Fibroblast of villous mesenchyme (primary cell): ENCODE results near the gene LRTM1. TPM values are rescaled to one million over a fixed set of nuclear protein-coding genes. Genes with fewer than 3 reads are reported as not detected.

Experiments
- DNase-seq: peaks from one replicate; pipeline ENCODE4 v3.0.0-alpha.2; 2010; ENCODE audit warnings: low read depth
- H3K4me3 ChIP-seq: 2 replicates; pipeline ENCODE4 v1.5.1; 2011; ENCODE audit warnings: low read depth, mild to moderate bottlenecking, low read length
- total RNA-seq: library from RNA; depleted of rRNA; stranded (reverse); fragments of >200 nt; gene quantifications from 2 replicates; pipeline ENCODE4 v1.2.3, GENCODE V29; 2012
- TF ChIP-seq, protein P1 (sequence below): IDR thresholded peaks from 2 replicates; pipeline ENCODE4 v1.5.1; 2012; ENCODE audit warnings: low read depth, mild to moderate bottlenecking, low read length; ENCODE audit not compliant: insufficient read depth

The LRTM1 gene
- total RNA-seq, result not detected in 2 replicates

DNA sequence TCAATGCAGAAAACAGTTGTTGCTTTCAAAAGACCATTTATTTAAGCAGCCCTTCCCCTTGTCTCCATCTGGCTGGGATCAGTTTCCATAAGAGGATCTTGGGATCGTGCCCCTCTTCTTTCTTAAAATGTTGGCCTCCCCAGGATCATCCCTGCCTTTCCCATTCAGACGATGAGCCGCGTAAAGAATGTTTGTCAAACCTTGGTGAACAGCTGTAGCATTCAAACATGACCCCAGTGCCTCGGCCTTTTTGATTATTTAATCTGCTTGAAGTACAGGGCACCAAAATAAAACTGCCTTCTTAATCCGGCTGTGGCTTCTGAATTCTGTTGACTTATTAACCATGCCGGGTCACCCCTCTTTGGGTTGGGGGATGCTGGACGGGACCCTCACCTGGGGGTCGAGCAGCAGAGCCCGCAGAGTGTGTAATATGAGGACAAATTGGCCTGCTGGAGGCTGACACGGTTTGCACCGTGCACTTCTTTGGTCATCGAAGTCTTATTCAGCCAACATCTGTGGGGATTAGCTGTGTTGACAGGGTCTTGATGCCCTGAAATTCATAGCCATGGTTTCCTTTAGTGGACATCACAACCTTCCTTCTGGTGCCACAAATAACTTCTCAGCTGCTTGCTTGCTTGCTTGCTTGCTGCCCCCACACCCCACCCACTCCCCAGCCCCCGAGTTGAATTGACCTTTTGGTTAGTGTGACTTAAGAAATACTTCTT lies at the start of gene LRTM1:
TSS of gene LRTM1 (minus strand) at position 14 of the 725 bp plus-strand sequence. CDS start 148 bp downstream, outside the sequence.
- no peak for DNase-seq
- H3K4me3 ChIP-seq, result no peak within 1 kb of the TSS
- TF ChIP-seq, protein P1, sequence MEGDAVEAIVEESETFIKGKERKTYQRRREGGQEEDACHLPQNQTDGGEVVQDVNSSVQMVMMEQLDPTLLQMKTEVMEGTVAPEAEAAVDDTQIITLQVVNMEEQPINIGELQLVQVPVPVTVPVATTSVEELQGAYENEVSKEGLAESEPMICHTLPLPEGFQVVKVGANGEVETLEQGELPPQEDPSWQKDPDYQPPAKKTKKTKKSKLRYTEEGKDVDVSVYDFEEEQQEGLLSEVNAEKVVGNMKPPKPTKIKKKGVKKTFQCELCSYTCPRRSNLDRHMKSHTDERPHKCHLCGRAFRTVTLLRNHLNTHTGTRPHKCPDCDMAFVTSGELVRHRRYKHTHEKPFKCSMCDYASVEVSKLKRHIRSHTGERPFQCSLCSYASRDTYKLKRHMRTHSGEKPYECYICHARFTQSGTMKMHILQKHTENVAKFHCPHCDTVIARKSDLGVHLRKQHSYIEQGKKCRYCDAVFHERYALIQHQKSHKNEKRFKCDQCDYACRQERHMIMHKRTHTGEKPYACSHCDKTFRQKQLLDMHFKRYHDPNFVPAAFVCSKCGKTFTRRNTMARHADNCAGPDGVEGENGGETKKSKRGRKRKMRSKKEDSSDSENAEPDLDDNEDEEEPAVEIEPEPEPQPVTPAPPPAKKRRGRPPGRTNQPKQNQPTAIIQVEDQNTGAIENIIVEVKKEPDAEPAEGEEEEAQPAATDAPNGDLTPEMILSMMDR, result no peak

DNA sequence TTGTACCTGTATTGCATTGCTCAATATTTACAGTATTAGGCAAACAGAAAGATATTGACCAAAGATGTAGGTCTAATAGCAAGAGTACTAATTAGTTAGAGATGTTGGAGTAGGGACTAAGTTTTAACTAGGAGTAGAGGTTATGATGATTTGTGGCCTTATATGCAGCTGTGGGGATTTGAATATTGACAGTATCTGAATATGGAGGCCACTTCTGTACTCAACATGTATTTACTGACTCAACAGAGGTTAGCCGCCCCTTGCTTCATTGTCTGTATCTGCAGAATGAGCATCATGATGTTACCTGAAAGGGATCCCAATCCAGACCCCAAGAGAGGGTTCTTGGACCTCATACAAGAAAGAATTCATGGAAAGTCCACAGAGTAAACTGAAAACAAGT lies 49.6 kb upstream of the LRTM1 start:
- TF ChIP-seq, protein P1, result no peak

DNA sequence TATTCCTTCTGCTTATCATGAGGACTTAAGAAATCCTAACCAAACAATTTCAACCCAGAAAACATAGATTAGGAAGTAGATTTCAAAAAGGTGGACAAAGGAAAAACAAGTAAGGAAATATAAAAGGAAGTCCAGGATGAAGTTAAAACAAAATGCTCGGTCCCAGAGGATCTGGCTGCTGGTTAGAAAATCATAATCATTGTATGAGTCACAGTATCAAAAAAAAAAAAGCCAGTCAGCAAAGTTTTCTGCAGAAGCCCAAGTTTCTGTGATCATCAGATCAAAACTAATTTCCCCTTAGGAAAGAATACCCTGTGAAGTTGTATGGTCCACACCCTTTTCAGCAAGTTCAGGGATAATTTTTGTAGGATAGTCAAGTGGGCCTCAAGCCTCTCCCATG lies 43.0 kb upstream of the LRTM1 start:
- DNase-seq, result no peak
- no peak overlapping the region for H3K4me3 ChIP-seq
- TF ChIP-seq, protein P1, result no peak

More for the DNA sequence above, 49.6 kb upstream of the LRTM1 start:
- H3K4me3 ChIP-seq, result no peak overlapping the region
- DNase-seq, result no peak

DNA sequence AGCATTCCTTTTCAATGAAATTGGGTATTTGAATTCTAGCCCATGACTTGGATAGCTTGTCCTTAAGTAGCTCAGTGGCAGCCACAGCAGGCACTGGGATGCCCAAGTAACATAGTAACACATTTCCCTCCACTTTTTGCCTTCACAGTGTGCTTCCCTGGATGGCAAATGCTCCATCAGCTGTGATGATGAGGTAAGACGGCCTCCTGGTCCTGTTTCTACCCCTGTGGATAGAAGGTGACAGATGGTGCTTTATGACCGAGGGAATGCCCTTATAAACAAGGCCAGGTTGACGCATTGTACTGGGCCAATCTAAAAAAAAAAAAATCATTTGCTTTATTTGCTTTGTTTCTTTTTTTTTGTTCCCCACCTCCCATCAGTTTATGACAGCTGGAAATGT lies 41.8 kb upstream of the LRTM1 start:
- TF ChIP-seq, protein P1, result no peak
- DNase-seq, result no peak
- H3K4me3 ChIP-seq, result no peak overlapping the region

DNA sequence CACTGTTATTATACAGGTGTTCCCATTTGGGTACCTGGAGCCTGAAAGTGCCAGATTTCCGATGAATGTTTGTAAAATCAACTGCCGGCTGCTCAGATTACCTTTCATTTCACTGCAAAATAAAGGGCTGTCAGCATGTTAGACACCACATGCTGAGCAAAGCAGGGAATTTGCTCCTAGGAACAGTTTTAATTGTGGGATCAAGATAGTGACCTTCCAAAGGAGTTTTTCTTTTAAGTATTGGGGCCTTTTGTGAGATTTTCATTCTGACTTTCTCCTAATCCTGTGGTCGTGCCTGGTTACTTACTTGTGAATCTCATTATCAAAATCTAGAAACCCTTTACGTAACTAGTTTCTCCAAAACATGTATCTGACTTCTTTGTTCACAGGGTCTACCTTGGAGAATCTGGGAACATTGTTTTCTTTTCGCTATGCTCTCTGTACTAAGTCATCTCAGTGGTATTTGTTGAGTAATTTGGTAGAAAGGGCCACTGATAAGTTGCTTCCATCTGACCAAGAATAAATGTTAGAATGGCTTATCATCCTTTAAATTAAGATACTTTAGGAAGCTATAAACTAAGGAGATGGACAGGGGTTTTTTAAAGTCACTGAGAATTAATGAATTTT lies 40.8 kb upstream of the LRTM1 start:
- DNase-seq, result peak; percentile 55
- TF ChIP-seq, protein P1, result no peak
- H3K4me3 ChIP-seq, result no peak overlapping the region

DNA sequence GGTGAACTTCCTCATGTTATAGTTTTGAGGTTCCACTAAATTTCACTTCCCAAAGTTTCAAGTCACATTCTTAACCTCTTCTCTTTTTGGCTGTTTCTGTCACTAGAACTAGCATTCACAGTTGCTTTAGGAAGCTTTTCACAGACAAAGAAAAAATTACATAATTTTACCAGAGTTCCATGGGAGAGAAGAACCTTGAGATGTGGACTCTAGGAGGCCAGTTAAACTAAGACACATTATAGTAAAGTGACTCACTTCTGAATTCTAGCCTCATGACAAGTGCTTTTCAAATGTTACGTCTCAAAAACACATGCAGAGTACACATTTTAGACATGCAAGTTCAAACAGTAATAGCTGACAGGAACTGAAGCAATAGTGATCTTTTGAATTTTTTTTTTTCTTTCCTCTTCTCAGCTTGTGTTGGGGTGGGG lies 39.9 kb upstream of the LRTM1 start:
- peak; percentile 50 for DNase-seq
- TF ChIP-seq, protein P1, result no peak
- H3K4me3 ChIP-seq, result no peak overlapping the region
